HEK293 (cell line): ENCODE data around the gene SLC22A14.

ENCODE experiments used
- CTCF ChIA-PET: fragments of 350-600 bp; formaldehyde crosslinking; extraction: SDS; loops from one replicate; lab custom pipeline; 2021; ENCODE audit warnings: antibody characterized with exemption; lab: Yijun Ruan, JAX
- POLR2A ChIA-PET: fragments of 300-600 bp; formaldehyde crosslinking; extraction: SDS; loops from one replicate; lab custom pipeline; 2020; ENCODE audit warnings: antibody characterized with exemption, inconsistent platforms; lab: Yijun Ruan, JAX
- H3K27ac ChIP-seq: fragments of 200-500 bp; sonication (Bioruptor generic); 2 replicates; pipeline ENCODE4 v1.5.1; 2014; ENCODE audit warnings: low read depth, low read length, control low read depth, inconsistent platforms; ENCODE audit errors: extremely low read depth
- H3K36me3 ChIP-seq, 2 experiments: fragments of 200-500 bp in 1 of 2; sonication (Bioruptor generic) in 1 of 2; 1 replicate in 1 of 2; 2 replicates in 1 of 2; pipeline ENCODE4 v1.5.1; 2014 to 2017; ENCODE audit warnings: inconsistent platforms in 2 of 2, low read length in 2 of 2; ENCODE audit not compliant: control insufficient read depth in 2 of 2, insufficient read depth in 1 of 2
- H3K4me1 ChIP-seq: fragments of 200-500 bp; sonication (Bioruptor generic); 2 replicates; pipeline ENCODE4 v1.5.1; 2014; ENCODE audit warnings: mild to moderate bottlenecking, low read length, inconsistent platforms; ENCODE audit not compliant: control insufficient read depth, insufficient read depth
- H3K4me3 ChIP-seq: 2 replicates; pipeline ENCODE4 v1.5.1; 2011; ENCODE audit warnings: low read depth, mild to moderate bottlenecking, control low read depth, low read length, moderate library complexity
- H3K9me3 ChIP-seq: fragments of 200-500 bp; sonication (Bioruptor generic); 2 replicates; pipeline ENCODE4 v1.5.1; 2014; ENCODE audit warnings: low read depth, low read length, inconsistent platforms; ENCODE audit not compliant: control insufficient read depth, insufficient read depth
- KLF7 ChIP-seq: fragments of 450-650 bp; formaldehyde crosslinking; IDR thresholded peaks from 2 replicates; pipeline ENCODE4 v1.5.1; 2016; ENCODE audit warnings: missing biosample characterization, missing genetic modification characterization, borderline replicate concordance
- KLF8 ChIP-seq: fragments of 450-650 bp; formaldehyde crosslinking; IDR thresholded peaks from 2 replicates; pipeline ENCODE4 v1.5.1; 2016; ENCODE audit warnings: missing biosample characterization, missing genetic modification characterization
- KLF9 ChIP-seq: fragments of 450-650 bp; formaldehyde crosslinking; IDR thresholded peaks from 2 replicates; pipeline ENCODE4 v1.5.1; 2016; ENCODE audit warnings: missing biosample characterization, missing genetic modification characterization, low read depth
- SP2 ChIP-seq: fragments of 450-650 bp; formaldehyde crosslinking; IDR thresholded peaks from 2 replicates; pipeline ENCODE4 v1.5.1; 2016; ENCODE audit warnings: missing biosample characterization, missing genetic modification characterization
- SP3 ChIP-seq: fragments of 450-650 bp; formaldehyde crosslinking; IDR thresholded peaks from 2 replicates; pipeline ENCODE4 v1.5.1; 2016; ENCODE audit warnings: missing biosample characterization, missing genetic modification characterization
- TCF7L2 ChIP-seq: IDR thresholded peaks from 2 replicates; pipeline ENCODE4 v1.6.1; 2011; ENCODE audit warnings: low read depth, mild to moderate bottlenecking, inconsistent platforms, low read length, moderate library complexity, borderline replicate concordance
- ZBTB26 ChIP-seq: fragments of 450-650 bp; formaldehyde crosslinking; optimal IDR thresholded peaks from 2 replicates; pipeline ENCODE3; 2016; ENCODE audit warnings: missing biosample characterization, mild to moderate bottlenecking, missing genetic modification characterization
- ZBTB44 ChIP-seq: fragments of 450-650 bp; IDR thresholded peaks from 2 replicates; pipeline ENCODE4 v1.5.1; 2018; ENCODE audit warnings: missing biosample characterization, mild to moderate bottlenecking, missing genetic modification characterization
- ZIC2 ChIP-seq: fragments of 450-650 bp; formaldehyde crosslinking; IDR thresholded peaks from 2 replicates; pipeline ENCODE4 v1.5.1; 2016; ENCODE audit warnings: missing biosample characterization, missing genetic modification characterization
- ZNF10 ChIP-seq: fragments of 450-650 bp; formaldehyde crosslinking; IDR thresholded peaks from 2 replicates; pipeline ENCODE4 v1.5.1; 2017; ENCODE audit warnings: missing biosample characterization, missing genetic modification characterization
- ZNF146 ChIP-seq: fragments of 450-650 bp; formaldehyde crosslinking; IDR thresholded peaks from 2 replicates; pipeline ENCODE4 v1.5.1; 2016; ENCODE audit warnings: missing biosample characterization, missing genetic modification characterization
- ZNF169 ChIP-seq: fragments of 450-650 bp; formaldehyde crosslinking; IDR thresholded peaks from 2 replicates; pipeline ENCODE4 v1.5.1; 2016; ENCODE audit warnings: missing biosample characterization, missing genetic modification characterization
- ZNF174 ChIP-seq: fragments of 450-650 bp; formaldehyde crosslinking; IDR thresholded peaks from 2 replicates; pipeline ENCODE4 v1.5.0; 2017; ENCODE audit warnings: missing biosample characterization, mild to moderate bottlenecking, missing genetic modification characterization
- ZNF221 ChIP-seq: fragments of 450-650 bp; formaldehyde crosslinking; IDR thresholded peaks from 2 replicates; pipeline ENCODE4 v1.5.1; 2017; ENCODE audit warnings: missing biosample characterization, missing genetic modification characterization, borderline replicate concordance
- ZNF292 ChIP-seq: fragments of 450-650 bp; formaldehyde crosslinking; IDR thresholded peaks from 2 replicates; pipeline ENCODE4 v1.5.1; 2016; ENCODE audit warnings: low read depth, missing biosample characterization, missing genetic modification characterization, borderline replicate concordance
- ZNF423 ChIP-seq: fragments of 450-650 bp; formaldehyde crosslinking; IDR thresholded peaks from 2 replicates; pipeline ENCODE4 v1.5.1; 2016; ENCODE audit warnings: missing biosample characterization, missing genetic modification characterization
- ZNF48 ChIP-seq: fragments of 450-650 bp; formaldehyde crosslinking; IDR thresholded peaks from 2 replicates; pipeline ENCODE4 v1.5.1; 2016; ENCODE audit warnings: missing biosample characterization, missing genetic modification characterization
- ZNF624 ChIP-seq: fragments of 450-650 bp; formaldehyde crosslinking; IDR thresholded peaks from 2 replicates; pipeline ENCODE4 v1.5.1; 2017; ENCODE audit warnings: missing biosample characterization, missing genetic modification characterization
- ZNF658 ChIP-seq: fragments of 450-650 bp; formaldehyde crosslinking; IDR thresholded peaks from 2 replicates; pipeline ENCODE4; 2016; ENCODE audit warnings: missing biosample characterization, missing genetic modification characterization
- ZNF792 ChIP-seq: fragments of 450-650 bp; formaldehyde crosslinking; IDR thresholded peaks from 2 replicates; pipeline ENCODE4 v1.5.1; 2016; ENCODE audit warnings: missing biosample characterization, missing genetic modification characterization
- TF ChIP-seq, protein P1 (sequence below): fragments of 450-650 bp; formaldehyde crosslinking; IDR thresholded peaks from 2 replicates; pipeline ENCODE4 v1.5.1; 2017; ENCODE audit warnings: missing biosample characterization, mild to moderate bottlenecking, missing genetic modification characterization, moderate library complexity
- TF ChIP-seq, protein P2 (sequence below): fragments of 450-650 bp; formaldehyde crosslinking; IDR thresholded peaks from 2 replicates; pipeline ENCODE4 v1.5.1; 2016; ENCODE audit warnings: missing biosample characterization, missing genetic modification characterization
- TF ChIP-seq, protein P3 (sequence below): fragments of 450-650 bp; formaldehyde crosslinking; conservative IDR thresholded peaks from 2 replicates; pipeline ENCODE4 v1.5.1; 2016; ENCODE audit warnings: low read depth, missing biosample characterization, missing genetic modification characterization

The SLC22A14 gene

GRCh38 chr3:38306941-38307340, 24.8 kb downstream of the SLC22A14 start (continued):
- no peak for TF ChIP-seq ZNF423 (tag by site-specific recombination)
- TF ChIP-seq ZNF146 (tag by site-specific recombination), result no peak
- TF ChIP-seq ZNF624 (tag by site-specific recombination), result no peak

- Histone ChIP-seq H3K4me3 (no peak overlapping the region), H3K9me3 (no peaks in the 10 kb centered on the region), H3K36me3 (no peaks in the 10 kb centered on the region), H3K27ac (no peak overlapping the region), H3K4me1 (no peaks in the 10 kb centered on the region)
- TF ChIP-seq KLF9 (tag by site-specific recombination) (0 out of 2 replicates have a peak, but pooled peaks have one; percentile 32), ZNF48 (tag by site-specific recombination) (no peak)
- ChIA-PET CTCF (interaction anchor here (0.6 to 0.7 kb wide), 2 partner anchors 12 to 101 kb away, joined by 3 read pairs; no protein-coding TSS in a partner anchor), POLR2A (no interaction called here)
These were observed 25.5 kb downstream of the SLC22A14 start for GRCh38 chr3:38307599-38307998.

- CTCF ChIA-PET, result interaction anchor here (0.6 kb wide), 1 partner anchor 10 kb away, joined by 3 read pairs; no protein-coding TSS in a partner anchor
- Histone ChIP-seq H3K27ac (no peak overlapping the region), H3K4me1 (no peaks in the 10 kb centered on the region), H3K36me3 (no peaks in the 10 kb centered on the region), H3K9me3 (no peaks in the 10 kb centered on the region), H3K4me3 (no peak overlapping the region)
- POLR2A ChIA-PET, result no interaction called here
- TF ChIP-seq ZIC2 (tag by site-specific recombination) (no peak), ZNF658 (no peak), ZNF174 (no peak), SP2 (tag by site-specific recombination) (no peak)
These were observed 26.4 kb downstream of the SLC22A14 start for GRCh38 chr3:38308456-38308855.

DNA sequence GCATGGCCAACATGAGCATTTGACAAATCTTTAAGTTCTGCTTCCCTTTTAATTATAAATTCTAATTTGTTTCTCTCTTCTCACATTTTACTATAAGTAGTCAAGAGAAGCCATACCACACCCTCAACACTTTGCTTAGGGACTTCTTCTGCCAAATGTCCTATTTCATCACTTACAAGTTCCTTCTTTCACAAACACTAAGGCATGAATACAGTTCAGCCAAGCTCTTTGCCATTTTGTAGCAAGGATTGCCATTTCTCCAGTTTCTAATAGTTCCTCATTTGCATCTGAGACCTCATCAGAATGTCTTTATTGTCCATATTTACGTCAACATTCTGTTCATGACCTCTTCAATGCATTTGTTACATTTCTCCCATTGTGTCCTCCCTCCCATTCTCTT, 29.4 kb downstream of the SLC22A14 start:
- Histone ChIP-seq H3K4me1 (no peaks in the 10 kb centered on the region), H3K9me3 (no peaks in the 10 kb centered on the region), H3K4me3 (no peak overlapping the region), H3K27ac (no peak overlapping the region), H3K36me3 (no peaks in the 10 kb centered on the region)
- ChIA-PET CTCF (no interaction called here), POLR2A (no interaction called here)
- no peak for TF ChIP-seq KLF7 (tag by site-specific recombination)
- TF ChIP-seq, protein P1, sequence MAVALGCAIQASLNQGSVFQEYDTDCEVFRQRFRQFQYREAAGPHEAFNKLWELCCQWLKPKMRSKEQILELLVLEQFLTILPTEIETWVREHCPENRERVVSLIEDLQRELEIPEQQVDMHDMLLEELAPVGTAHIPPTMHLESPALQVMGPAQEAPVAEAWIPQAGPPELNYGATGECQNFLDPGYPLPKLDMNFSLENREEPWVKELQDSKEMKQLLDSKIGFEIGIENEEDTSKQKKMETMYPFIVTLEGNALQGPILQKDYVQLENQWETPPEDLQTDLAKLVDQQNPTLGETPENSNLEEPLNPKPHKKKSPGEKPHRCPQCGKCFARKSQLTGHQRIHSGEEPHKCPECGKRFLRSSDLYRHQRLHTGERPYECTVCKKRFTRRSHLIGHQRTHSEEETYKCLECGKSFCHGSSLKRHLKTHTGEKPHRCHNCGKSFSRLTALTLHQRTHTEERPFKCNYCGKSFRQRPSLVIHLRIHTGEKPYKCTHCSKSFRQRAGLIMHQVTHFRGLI (tag by site-specific recombination), result no peak
- TF ChIP-seq ZBTB26 (tag by site-specific recombination), result no peak
- TF ChIP-seq KLF8 (tag by site-specific recombination), result no peak
- TF ChIP-seq, protein P2, sequence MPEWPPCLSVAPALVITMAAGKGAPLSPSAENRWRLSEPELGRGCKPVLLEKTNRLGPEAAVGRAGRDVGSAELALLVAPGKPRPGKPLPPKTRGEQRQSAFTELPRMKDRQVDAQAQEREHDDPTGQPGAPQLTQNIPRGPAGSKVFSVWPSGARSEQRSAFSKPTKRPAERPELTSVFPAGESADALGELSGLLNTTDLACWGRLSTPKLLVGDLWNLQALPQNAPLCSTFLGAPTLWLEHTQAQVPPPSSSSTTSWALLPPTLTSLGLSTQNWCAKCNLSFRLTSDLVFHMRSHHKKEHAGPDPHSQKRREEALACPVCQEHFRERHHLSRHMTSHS, result no peak
- TF ChIP-seq ZNF292 (tag by site-specific recombination), result no peak
- TF ChIP-seq SP3 (tag by site-specific recombination), result no peak
- TF ChIP-seq ZNF792 (tag by site-specific recombination), result no peak
- TF ChIP-seq ZNF221 (tag by site-specific recombination), result no peak
- TF ChIP-seq TCF7L2, result no peak
- TF ChIP-seq, protein P3, sequence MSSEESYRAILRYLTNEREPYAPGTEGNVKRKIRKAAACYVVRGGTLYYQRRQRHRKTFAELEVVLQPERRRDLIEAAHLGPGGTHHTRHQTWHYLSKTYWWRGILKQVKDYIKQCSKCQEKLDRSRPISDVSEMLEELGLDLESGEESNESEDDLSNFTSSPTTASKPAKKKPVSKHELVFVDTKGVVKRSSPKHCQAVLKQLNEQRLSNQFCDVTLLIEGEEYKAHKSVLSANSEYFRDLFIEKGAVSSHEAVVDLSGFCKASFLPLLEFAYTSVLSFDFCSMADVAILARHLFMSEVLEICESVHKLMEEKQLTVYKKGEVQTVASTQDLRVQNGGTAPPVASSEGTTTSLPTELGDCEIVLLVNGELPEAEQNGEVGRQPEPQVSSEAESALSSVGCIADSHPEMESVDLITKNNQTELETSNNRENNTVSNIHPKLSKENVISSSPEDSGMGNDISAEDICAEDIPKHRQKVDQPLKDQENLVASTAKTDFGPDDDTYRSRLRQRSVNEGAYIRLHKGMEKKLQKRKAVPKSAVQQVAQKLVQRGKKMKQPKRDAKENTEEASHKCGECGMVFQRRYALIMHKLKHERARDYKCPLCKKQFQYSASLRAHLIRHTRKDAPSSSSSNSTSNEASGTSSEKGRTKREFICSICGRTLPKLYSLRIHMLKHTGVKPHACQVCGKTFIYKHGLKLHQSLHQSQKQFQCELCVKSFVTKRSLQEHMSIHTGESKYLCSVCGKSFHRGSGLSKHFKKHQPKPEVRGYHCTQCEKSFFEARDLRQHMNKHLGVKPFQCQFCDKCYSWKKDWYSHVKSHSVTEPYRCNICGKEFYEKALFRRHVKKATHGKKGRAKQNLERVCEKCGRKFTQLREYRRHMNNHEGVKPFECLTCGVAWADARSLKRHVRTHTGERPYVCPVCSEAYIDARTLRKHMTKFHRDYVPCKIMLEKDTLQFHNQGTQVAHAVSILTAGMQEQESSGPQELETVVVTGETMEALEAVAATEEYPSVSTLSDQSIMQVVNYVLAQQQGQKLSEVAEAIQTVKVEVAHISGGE, result no peak
- no peak for TF ChIP-seq ZNF169 (tag by site-specific recombination)
- TF ChIP-seq ZBTB44 (tag by site-specific recombination), result no peak
- no peak for TF ChIP-seq ZNF10 (tag by site-specific recombination)
